Caco-2 (cell line): Measurements from ENCODE around the gene RUNX1. TPM values are rescaled to one million over a fixed set of nuclear protein-coding genes. Genes with fewer than 3 reads are reported as not detected.

ENCODE experiments used
- BruUV-seq: library from RNA; stranded (reverse); fragments of 400-500 nt; replicated peaks from 2 replicates; lab custom pipeline; 2021; lab: Mats Ljungman, UMichigan
- CTCF ChIA-PET: fragments of 300-600 bp; sonication (Branson Sonifier 250); formaldehyde crosslinking; loops from one replicate; lab custom pipeline; 2022; ENCODE audit warnings: antibody characterized with exemption; lab: Charles Lee
- POLR2A ChIA-PET: fragments of 300-600 bp; sonication (Branson Sonifier 250); formaldehyde crosslinking; loops from one replicate; lab custom pipeline; 2022; ENCODE audit warnings: antibody characterized with exemption; lab: Charles Lee
- DNase-seq, 2 experiments: peaks; one replicate each; pipeline versions ENCODE4 v3.0.0 to v3.0.0-alpha.2; 2020 to 2022
- H3K27me3 ChIP-seq: replicated peaks from 2 replicates; pipeline ENCODE4 v1.6.0; 2011; ENCODE audit warnings: low read length; ENCODE audit not compliant: control insufficient read depth, insufficient read depth
- H3K36me3 ChIP-seq: 2 replicates; pipeline ENCODE4 v1.5.1; 2011; ENCODE audit warnings: low read length; ENCODE audit not compliant: control insufficient read depth, insufficient read depth
- H3K4me1 ChIP-seq: fragments of 250-450 bp; sonication (Bioruptor Pico); 2 replicates; pipeline ENCODE4 v1.5.1; 2020; ENCODE audit warnings: mild to moderate bottlenecking
- H3K4me3 ChIP-seq: 2 replicates; pipeline ENCODE4 v1.5.1; 2011; ENCODE audit warnings: low read depth, mild to moderate bottlenecking, control low read depth, low read length
- H3K9me3 ChIP-seq: fragments of 250-450 bp; sonication (Bioruptor Pico); 2 replicates; pipeline ENCODE4 v1.5.1; 2020; ENCODE audit warnings: mild to moderate bottlenecking, moderate library complexity
- H3K27ac Mint-ChIP-seq: one replicate; pipeline ENCODE4 v1.8.0; 2022; ENCODE audit warnings: mixed read lengths; ENCODE audit not compliant: unreplicated experiment
- H3K27me3 Mint-ChIP-seq: one replicate; pipeline ENCODE4 v1.8.0; 2022; ENCODE audit warnings: mixed read lengths; ENCODE audit not compliant: insufficient read depth, unreplicated experiment
- H3K36me3 Mint-ChIP-seq: one replicate; pipeline ENCODE4 v1.8.0; 2022; ENCODE audit warnings: mild to moderate bottlenecking, mixed read lengths; ENCODE audit not compliant: insufficient read depth, unreplicated experiment
- H3K4me1 Mint-ChIP-seq: one replicate; pipeline ENCODE4 v1.8.0; 2022; ENCODE audit warnings: low read depth, mixed read lengths; ENCODE audit not compliant: unreplicated experiment
- H3K4me3 Mint-ChIP-seq: one replicate; pipeline ENCODE4 v1.8.0; 2022; ENCODE audit warnings: mild to moderate bottlenecking, moderate library complexity, mixed read lengths; ENCODE audit not compliant: unreplicated experiment
- H3K9me3 Mint-ChIP-seq: one replicate; pipeline ENCODE4 v1.8.0; 2022; ENCODE audit warnings: mixed read lengths; ENCODE audit not compliant: unreplicated experiment
- intact Hi-C: fragments of 100-400 bp; cut with micrococcal nuclease; formaldehyde crosslinking; loops from one replicate; pipeline ENCODE4 v1.10.0; 2022; ENCODE audit not compliant: unreplicated experiment
- total RNA-seq: library from RNA; stranded (reverse); gene quantifications from 2 replicates; pipeline ENCODE4 v1.2.3, GENCODE V29; 2022
- TF ChIP-seq, protein P1 (sequence below), 2 experiments: fragments of 200-600 bp in 1 of 2; IDR thresholded peaks; 1 replicate in 1 of 2; 2 replicates in 1 of 2; pipeline versions ENCODE4 v1.5.1 to v1.8.0; 2011 to 2022; ENCODE audit warnings: antibody characterized with exemption in 1 of 2, control low read depth in 1 of 2, inconsistent platforms in 1 of 2, low read depth in 1 of 2, low read length in 1 of 2, mild to moderate bottlenecking in 1 of 2, moderate library complexity in 1 of 2; ENCODE audit not compliant: insufficient read depth in 1 of 2, severe bottlenecking in 1 of 2, unreplicated experiment in 1 of 2

Gene RUNX1
- total RNA-seq, 1 experiment from 2014 or later: 11.7 TPM

DNA sequence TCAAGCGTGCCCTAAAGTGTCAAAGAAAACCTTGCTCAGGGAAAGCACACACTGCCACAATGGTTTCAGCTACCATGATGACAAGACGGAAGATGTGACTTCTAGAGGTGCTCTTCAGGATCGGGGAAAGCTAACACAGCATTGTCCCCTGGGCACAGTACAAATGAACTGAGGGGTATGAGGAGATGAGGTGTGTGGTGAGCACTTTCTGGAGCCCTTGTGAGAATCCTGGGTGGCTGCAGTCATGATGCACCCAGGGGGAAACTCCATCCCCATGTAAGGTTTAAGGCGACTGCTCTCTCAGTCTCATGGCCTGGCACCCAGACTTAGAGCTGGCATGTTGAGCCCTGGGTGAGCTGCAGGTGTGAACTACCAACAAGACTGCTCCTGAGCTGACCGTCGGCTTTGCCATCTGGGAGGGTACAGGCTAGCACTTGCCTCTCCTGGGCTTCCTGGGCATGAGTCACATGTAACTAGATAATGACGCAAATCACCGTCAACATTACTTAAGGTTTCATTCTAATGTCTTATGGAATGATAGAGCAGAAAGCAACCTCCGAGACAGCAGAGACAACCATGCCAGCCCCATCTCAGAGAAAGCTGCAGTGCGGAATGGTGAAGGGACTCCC is 235.7 kb downstream of the RUNX1 start:
- Histone ChIP-seq H3K27me3 (no peaks in the 10 kb centered on the region), H3K4me1 (peaks cover 11% of the 10 kb centered on the region; the same call in 1 of the 2 replicates), H3K36me3 (no peaks in the 10 kb centered on the region), H3K4me3 (no peak overlapping the region), H3K9me3 (no peaks in the 10 kb centered on the region)
- H3K4me1 Mint-ChIP-seq: peaks cover 25% of the 10 kb centered on the region
- ChIA-PET POLR2A (no interaction called here), CTCF (no interaction called here)
- no peaks in the 10 kb centered on the region for H3K27me3 Mint-ChIP-seq
- H3K9me3 Mint-ChIP-seq: no peaks in the 10 kb centered on the region
- intact Hi-C loops: no loop called here
- BruUV-seq: no TSS peak
- TF ChIP-seq, protein P1, sequence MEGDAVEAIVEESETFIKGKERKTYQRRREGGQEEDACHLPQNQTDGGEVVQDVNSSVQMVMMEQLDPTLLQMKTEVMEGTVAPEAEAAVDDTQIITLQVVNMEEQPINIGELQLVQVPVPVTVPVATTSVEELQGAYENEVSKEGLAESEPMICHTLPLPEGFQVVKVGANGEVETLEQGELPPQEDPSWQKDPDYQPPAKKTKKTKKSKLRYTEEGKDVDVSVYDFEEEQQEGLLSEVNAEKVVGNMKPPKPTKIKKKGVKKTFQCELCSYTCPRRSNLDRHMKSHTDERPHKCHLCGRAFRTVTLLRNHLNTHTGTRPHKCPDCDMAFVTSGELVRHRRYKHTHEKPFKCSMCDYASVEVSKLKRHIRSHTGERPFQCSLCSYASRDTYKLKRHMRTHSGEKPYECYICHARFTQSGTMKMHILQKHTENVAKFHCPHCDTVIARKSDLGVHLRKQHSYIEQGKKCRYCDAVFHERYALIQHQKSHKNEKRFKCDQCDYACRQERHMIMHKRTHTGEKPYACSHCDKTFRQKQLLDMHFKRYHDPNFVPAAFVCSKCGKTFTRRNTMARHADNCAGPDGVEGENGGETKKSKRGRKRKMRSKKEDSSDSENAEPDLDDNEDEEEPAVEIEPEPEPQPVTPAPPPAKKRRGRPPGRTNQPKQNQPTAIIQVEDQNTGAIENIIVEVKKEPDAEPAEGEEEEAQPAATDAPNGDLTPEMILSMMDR (IDR thresholded peaks at IDR 0.05; ENCODE audit: insufficient read depth in 1 of 2, low read depth in 1 of 2, low read length in 1 of 2, severe bottlenecking in 1 of 2, unreplicated experiment in 1 of 2): no peak
- no peak for DNase-seq
- peaks cover 6% of the 10 kb centered on the region for H3K36me3 Mint-ChIP-seq
- H3K27ac Mint-ChIP-seq: no peak overlapping the region
- no peak overlapping the region for H3K4me3 Mint-ChIP-seq

DNA sequence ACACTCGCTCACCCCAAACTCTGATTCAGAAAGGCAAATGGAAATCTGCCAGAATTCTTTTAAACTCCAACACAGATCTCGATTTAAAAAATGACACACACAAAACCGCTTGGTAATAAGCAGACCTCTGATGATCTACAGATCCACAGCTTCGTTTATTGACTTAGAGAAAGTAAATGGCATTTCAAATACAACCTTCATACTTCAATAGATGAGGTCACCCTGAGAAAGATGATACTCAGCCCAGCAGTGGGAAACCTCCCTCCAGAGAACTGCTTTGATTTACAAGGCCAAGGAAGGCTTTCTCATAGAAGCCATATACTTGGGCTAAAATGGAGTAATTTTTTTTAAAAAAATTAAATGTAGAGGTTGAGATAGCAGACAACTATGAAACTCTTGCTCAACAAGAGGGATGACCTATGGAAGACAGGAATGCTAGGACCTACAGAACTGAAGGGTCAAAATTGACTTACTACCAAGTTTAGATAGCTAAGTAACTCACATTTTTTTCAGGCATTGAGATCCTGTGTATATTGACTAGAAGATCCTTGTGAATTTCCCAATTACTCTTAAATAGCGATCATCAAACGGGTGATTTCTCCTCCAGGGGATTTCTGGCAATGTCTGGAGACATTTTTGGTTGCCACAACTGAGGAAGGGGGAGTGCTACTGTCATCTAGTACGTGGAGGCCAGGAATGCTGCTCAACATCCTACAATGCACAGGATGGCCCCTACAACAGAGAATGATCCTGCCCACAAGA is 236.4 kb downstream of the RUNX1 start:
- intact Hi-C loops: no loop called here
- no peaks in the 10 kb centered on the region for H3K9me3 ChIP-seq
- ChIA-PET CTCF (no interaction called here), POLR2A (no interaction called here)
- H3K4me3 ChIP-seq: no peak overlapping the region
- peaks cover 11% of the 10 kb centered on the region; the same call in 1 of the 2 replicates for H3K4me1 ChIP-seq
- Mint-ChIP-seq H3K9me3 (no peaks in the 10 kb centered on the region), H3K4me1 (peaks cover 23% of the 10 kb centered on the region), H3K27me3 (no peaks in the 10 kb centered on the region), H3K36me3 (peaks cover 6% of the 10 kb centered on the region), H3K27ac (no peak overlapping the region), H3K4me3 (no peak overlapping the region)
- no TSS peak for BruUV-seq
- TF ChIP-seq, protein P1 (IDR thresholded peaks at IDR 0.05; ENCODE audit: insufficient read depth in 1 of 2, low read depth in 1 of 2, low read length in 1 of 2, severe bottlenecking in 1 of 2, unreplicated experiment in 1 of 2): no peak
- H3K27me3 ChIP-seq: no peaks in the 10 kb centered on the region
- DNase-seq: no peak
- H3K36me3 ChIP-seq: no peaks in the 10 kb centered on the region

DNA sequence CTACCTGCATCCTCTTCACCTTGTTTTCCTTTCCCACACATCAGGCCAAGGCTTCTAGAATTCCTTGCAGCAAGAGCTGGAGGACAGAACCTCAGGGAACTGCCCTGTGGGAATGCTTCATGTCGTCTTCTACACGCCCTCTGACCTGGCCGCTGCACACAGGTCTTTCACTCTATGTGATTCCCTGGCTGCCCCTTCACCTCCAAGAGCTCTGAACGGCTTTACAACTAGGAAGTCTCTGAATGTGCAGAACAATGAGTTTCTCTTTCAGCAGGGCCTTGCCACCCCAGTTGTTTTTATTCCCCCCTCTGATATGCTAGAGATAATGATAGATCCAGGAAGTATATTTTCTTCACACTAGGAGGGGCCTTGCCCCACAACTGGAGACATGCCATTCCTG is 237.7 kb downstream of the RUNX1 start:
- intact Hi-C loops: no loop called here
- POLR2A ChIA-PET: no interaction called here

More for the DNA sequence above, 237.7 kb downstream of the RUNX1 start:
- no TSS peak for BruUV-seq
- Mint-ChIP-seq H3K27me3 (no peaks in the 10 kb centered on the region), H3K9me3 (peaks cover 5% of the 10 kb centered on the region), H3K4me3 (no peak overlapping the region), H3K36me3 (peaks cover 6% of the 10 kb centered on the region), H3K27ac (no peak overlapping the region), H3K4me1 (peaks cover 23% of the 10 kb centered on the region)
- no peaks in the 10 kb centered on the region for H3K27me3 ChIP-seq
- H3K9me3 ChIP-seq: no peaks in the 10 kb centered on the region
- no peak overlapping the region for H3K4me3 ChIP-seq
- CTCF ChIA-PET: no interaction called here
- DNase-seq: no peak
- TF ChIP-seq, protein P1 (IDR thresholded peaks at IDR 0.05; ENCODE audit: insufficient read depth in 1 of 2, low read depth in 1 of 2, low read length in 1 of 2, severe bottlenecking in 1 of 2, unreplicated experiment in 1 of 2): no peak
- no peaks in the 10 kb centered on the region for H3K36me3 ChIP-seq
- H3K4me1 ChIP-seq: peaks cover 11% of the 10 kb centered on the region; the same call in 1 of the 2 replicates
